OCI-LY7 (cell line): ENCODE results near the gene CFAP57.

Source experiments
- CTCF ChIP-seq: fragments of 200-600 bp; sonication (generic); conservative IDR thresholded peaks from 2 replicates; pipeline ENCODE4 v1.5.1; 2014; ENCODE audit warnings: mild to moderate bottlenecking, antibody characterized with exemption, low read length, moderate library complexity, mixed read lengths
- EZH2phosphoT487 ChIP-seq: fragments of 200-600 bp; sonication (generic); IDR thresholded peaks from 2 replicates; pipeline ENCODE4 v1.6.1; 2018; ENCODE audit warnings: low read depth, borderline replicate concordance, mild to moderate bottlenecking, mixed run types, antibody characterized with exemption, low read length, moderate library complexity, mixed read lengths

DNA sequence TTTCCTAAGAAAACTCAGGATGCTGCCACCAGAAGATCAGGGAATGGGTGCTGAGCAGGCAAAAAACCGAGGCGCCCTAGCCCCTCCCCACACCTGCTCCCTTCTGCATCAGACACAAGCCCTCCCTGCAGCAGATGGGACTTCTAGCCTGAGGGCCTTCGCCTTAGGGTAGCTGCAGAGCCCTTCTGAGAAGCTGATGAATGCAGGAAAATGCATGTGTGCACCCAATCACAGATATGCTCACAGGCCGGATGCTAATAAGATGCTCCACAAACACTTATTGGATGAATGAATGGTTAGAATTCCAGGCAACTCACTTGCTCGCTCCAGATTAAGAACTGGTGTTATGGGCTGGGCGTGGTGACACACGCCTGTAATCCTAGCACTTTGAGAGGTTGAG, 120.1 kb downstream of the CFAP57 start:
- TF ChIP-seq CTCF (no peak), EZH2phosphoT487 (no peak)
